ENCODE data around the gene NT5DC1. TPM values are rescaled to one million over a fixed set of nuclear protein-coding genes. Genes with fewer than 3 reads are reported as not detected.
A peak's percentile ranks its signal among the peaks of the same experiment; 100 is the strongest.

NT5DC1 gene
- total RNA-seq, 1 donor from 2014 or later = 3.4 TPM

DNA sequence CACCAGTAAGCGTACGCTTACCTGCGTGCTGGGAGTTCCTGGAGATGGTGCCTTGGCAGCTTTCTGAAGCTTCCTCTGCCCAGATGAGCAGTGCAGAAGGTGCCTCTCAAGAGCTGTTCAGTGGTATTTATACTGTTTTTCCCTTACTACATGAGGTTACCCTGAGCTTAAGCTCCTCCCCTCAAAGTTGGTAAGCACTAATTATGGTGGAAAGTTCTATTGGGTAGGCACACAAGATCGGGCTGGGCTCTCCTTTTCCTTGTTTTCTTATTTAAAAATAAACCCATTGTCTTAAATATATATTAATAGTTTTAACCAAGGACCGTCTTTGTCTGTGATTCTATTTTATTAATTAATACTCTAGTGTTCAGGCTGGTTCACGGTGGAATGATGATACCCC lies 25.4 kb downstream of the NT5DC1 start, which contains the start of gene COL10A1:
Gene COL10A1 (minus strand): TSS at position 101 of the 400 bp plus-strand sequence. CDS start 640 bp downstream, outside the sequence.
- DNase-seq (ENCODE audit: low read depth) (no peak), FAIRE-seq (no peak)
- TF ChIP-seq, protein P1, sequence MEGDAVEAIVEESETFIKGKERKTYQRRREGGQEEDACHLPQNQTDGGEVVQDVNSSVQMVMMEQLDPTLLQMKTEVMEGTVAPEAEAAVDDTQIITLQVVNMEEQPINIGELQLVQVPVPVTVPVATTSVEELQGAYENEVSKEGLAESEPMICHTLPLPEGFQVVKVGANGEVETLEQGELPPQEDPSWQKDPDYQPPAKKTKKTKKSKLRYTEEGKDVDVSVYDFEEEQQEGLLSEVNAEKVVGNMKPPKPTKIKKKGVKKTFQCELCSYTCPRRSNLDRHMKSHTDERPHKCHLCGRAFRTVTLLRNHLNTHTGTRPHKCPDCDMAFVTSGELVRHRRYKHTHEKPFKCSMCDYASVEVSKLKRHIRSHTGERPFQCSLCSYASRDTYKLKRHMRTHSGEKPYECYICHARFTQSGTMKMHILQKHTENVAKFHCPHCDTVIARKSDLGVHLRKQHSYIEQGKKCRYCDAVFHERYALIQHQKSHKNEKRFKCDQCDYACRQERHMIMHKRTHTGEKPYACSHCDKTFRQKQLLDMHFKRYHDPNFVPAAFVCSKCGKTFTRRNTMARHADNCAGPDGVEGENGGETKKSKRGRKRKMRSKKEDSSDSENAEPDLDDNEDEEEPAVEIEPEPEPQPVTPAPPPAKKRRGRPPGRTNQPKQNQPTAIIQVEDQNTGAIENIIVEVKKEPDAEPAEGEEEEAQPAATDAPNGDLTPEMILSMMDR (IDR thresholded peaks at IDR 0.05; ENCODE audit: insufficient read depth, low read length, severe bottlenecking) = no peak
- Histone ChIP-seq H3K27me3 (ENCODE audit: control insufficient read depth, insufficient read depth, low read length) (no peaks in the 10 kb centered on the region), H3K4me3 (ENCODE audit: low read depth, low read length) (no peak within 1 kb of the TSS), H3K36me3 (ENCODE audit: control insufficient read depth, insufficient read depth, low read length) (no peaks in the 10 kb centered on the region)

DNA sequence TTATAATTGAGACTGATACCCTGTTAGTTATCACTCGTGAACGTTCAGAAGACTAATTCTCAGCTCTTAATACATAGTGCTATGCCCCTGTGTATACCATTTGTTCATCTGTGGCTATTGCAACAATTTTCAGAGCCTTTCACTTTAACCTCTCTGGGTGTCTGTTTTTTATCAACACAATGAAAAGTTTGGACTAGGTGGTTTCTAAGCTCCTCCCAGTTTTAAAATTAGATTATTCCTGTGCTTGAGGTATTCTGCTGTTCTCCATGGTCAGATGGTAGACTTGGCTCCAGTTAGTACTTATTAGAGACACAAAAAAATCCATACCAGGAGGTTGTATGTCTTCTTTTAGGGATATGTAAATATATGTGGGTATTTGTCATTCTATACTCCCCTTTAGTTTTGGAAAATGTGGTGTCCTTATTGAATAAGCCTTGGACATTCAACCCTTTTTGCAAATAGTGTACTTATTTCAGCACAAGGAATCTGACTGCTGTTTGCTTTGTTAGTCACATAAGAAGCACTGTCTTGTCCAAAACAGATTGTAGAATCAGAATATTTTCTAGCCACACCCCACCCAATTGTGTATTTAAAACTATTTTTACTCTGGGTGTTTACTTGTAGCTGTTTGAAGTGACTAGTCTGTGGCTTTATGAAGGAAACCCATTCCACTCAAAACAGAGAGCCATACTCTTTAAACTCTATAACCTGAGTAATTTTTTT lies 27.3 kb downstream of the NT5DC1 start:
- TF ChIP-seq, protein P1 (IDR thresholded peaks at IDR 0.05; ENCODE audit: insufficient read depth, low read length, severe bottlenecking) = no peak
- Histone ChIP-seq H3K4me3 (ENCODE audit: low read depth, low read length) (no peak overlapping the region), H3K36me3 (ENCODE audit: control insufficient read depth, insufficient read depth, low read length) (no peaks in the 10 kb centered on the region), H3K27me3 (ENCODE audit: control insufficient read depth, insufficient read depth, low read length) (no peaks in the 10 kb centered on the region)
- FAIRE-seq (no peak), DNase-seq (ENCODE audit: low read depth) (peak; percentile 40)

DNA sequence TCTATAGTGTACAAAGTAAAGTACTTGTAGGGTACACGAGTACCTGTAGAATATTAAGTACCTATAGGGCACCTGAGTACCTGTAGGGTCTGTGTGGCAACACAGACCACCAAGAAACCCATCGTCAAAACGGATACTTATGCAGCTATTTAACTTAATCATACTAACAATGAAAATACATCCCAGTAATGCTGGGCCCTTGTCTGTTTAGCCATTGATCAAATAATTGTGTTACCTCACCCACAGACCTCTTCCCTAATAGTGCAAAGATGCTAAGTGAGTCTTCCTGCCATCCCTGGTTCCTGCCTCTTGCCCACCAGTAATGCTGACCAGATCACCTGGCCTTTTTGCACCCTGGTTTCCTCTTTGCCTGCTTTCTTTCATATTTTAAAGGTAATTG lies 32.8 kb downstream of the NT5DC1 start:
- no peak overlapping the region for H3K4me3 ChIP-seq (ENCODE audit: low read depth, low read length)
- FAIRE-seq = no peak
- no peaks in the 10 kb centered on the region for H3K27me3 ChIP-seq (ENCODE audit: control insufficient read depth, insufficient read depth, low read length)
- DNase-seq (ENCODE audit: low read depth) = no peak
- TF ChIP-seq, protein P1 (IDR thresholded peaks at IDR 0.05; ENCODE audit: insufficient read depth, low read length, severe bottlenecking) = no peak
- no peaks in the 10 kb centered on the region for H3K36me3 ChIP-seq (ENCODE audit: control insufficient read depth, insufficient read depth, low read length)

DNA sequence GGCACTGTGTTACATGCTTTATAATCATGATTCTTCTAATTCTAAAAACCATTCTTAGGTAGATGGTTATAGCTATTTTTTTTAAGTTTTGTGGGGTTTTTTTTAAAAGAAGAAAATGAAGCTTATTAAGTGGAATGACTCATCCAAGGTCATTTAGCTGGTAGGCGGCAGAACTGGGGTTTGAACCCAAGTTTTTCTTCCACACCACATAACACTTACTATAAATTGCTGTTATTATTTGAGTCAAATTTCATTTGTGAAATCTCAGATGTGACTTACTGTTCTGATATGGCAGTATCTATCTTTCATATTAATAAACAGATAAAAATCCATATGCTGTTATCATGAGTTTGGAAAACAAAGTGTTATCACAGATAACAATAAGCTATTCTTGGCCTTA lies 35.7 kb downstream of the NT5DC1 start:
- FAIRE-seq = no peak
- TF ChIP-seq, protein P1 (IDR thresholded peaks at IDR 0.05; ENCODE audit: insufficient read depth, low read length, severe bottlenecking) = no peak
- H3K36me3 ChIP-seq (ENCODE audit: control insufficient read depth, insufficient read depth, low read length) = no peaks in the 10 kb centered on the region

DNA sequence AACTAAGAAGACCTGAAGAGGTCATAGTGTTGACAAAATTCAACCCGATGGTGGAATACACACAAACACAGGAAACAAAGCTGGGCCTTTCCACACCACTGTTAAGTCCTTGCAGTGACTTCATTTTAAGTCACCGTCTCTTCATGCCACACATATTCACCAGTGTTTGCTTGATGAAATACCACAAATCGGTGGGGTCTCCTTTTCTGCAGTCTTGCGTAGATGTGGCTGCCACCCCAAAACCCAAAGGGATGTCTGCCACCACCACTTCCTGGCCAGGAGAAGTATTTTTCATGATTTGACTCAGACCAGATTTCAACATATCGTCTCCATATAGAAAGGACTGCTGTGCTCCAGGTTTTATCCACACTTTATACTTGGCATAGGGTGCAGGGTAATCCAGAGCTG lies 36.3 kb downstream of the NT5DC1 start:
- H3K27me3 ChIP-seq (ENCODE audit: control insufficient read depth, insufficient read depth, low read length) = no peaks in the 10 kb centered on the region
- no peak for FAIRE-seq
- no peak overlapping the region for H3K4me3 ChIP-seq (ENCODE audit: low read depth, low read length)
- no peak for DNase-seq (ENCODE audit: low read depth)
- TF ChIP-seq, protein P1 (IDR thresholded peaks at IDR 0.05; ENCODE audit: insufficient read depth, low read length, severe bottlenecking) = no peak
- H3K36me3 ChIP-seq (ENCODE audit: control insufficient read depth, insufficient read depth, low read length) = no peaks in the 10 kb centered on the region

More for the DNA sequence above, 35.7 kb downstream of the NT5DC1 start:
- DNase-seq (ENCODE audit: low read depth) = no peak
- Histone ChIP-seq H3K4me3 (ENCODE audit: low read depth, low read length) (no peak overlapping the region), H3K27me3 (ENCODE audit: control insufficient read depth, insufficient read depth, low read length) (no peaks in the 10 kb centered on the region)

DNA sequence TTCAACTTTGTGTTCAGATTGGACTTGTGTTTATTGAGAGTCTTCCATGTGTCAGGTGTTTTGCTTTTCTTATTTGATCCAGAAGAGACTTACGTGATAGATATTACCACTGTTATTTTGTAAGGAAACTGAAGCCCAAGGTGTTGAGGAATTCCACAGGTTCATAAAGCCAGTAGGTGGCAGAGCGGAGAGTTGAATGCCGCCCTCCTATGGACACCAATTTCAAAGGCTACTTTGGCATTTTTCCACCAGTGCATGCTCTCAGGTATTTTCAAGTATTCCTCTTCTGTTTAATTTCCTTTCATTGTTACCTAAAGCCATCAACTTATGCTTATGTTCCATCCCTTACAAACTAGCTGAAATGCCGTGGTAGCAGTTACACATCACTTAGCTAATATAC lies 39.3 kb downstream of the NT5DC1 start:
- TF ChIP-seq, protein P1 (IDR thresholded peaks at IDR 0.05; ENCODE audit: insufficient read depth, low read length, severe bottlenecking) = peak; percentile 57
- peak; percentile 46 for DNase-seq (ENCODE audit: low read depth)
- FAIRE-seq = no peak
- Histone ChIP-seq H3K4me3 (ENCODE audit: low read depth, low read length) (no peak overlapping the region), H3K36me3 (ENCODE audit: control insufficient read depth, insufficient read depth, low read length) (no peaks in the 10 kb centered on the region), H3K27me3 (ENCODE audit: control insufficient read depth, insufficient read depth, low read length) (no peaks in the 10 kb centered on the region)
